Keratinocyte (primary cell): ENCODE data around the gene DNAJC5G. TPM values are rescaled to one million over a fixed set of nuclear protein-coding genes. Genes with fewer than 3 reads are reported as not detected.

Experiments
- DNase-seq: peaks from one replicate; pipeline ENCODE4 v3.0.0-alpha.2; 2011; ENCODE audit warnings: low read depth, missing footprints, low spot score
- FAIRE-seq: peaks from 2 replicates; lab custom pipeline; 2011; peaks lifted over from hg19 to GRCh38; lab: Jason Lieb, UNC
- H2AFZ ChIP-seq: 2 replicates; pipeline ENCODE4 v1.6.0; 2012; ENCODE audit warnings: low read length, control low read depth, inconsistent platforms; ENCODE audit not compliant: control insufficient read depth
- H3K27ac ChIP-seq: 2 replicates; pipeline ENCODE4 v1.5.1; 2011; ENCODE audit warnings: low read length; ENCODE audit not compliant: control insufficient read depth, insufficient read depth
- H3K27me3 ChIP-seq: 3 replicates; pipeline ENCODE4 v1.6.0; 2011; ENCODE audit warnings: low read length; ENCODE audit not compliant: control insufficient read depth, insufficient read depth; ENCODE audit errors: extremely low read depth
- H3K36me3 ChIP-seq, 2 experiments: 2 replicates in 1 of 2; 3 replicates in 1 of 2; pipeline ENCODE4 v1.5.1; 2011; ENCODE audit warnings: low read length in 2 of 2, mild to moderate bottlenecking in 1 of 2; ENCODE audit not compliant: control insufficient read depth in 2 of 2, insufficient read depth in 2 of 2; ENCODE audit errors: extremely low read depth in 1 of 2
- H3K4me1 ChIP-seq: 3 replicates; pipeline ENCODE4 v1.5.1; 2011; ENCODE audit warnings: low read length; ENCODE audit not compliant: control insufficient read depth, insufficient read depth; ENCODE audit errors: extremely low read depth
- H3K4me2 ChIP-seq: 3 replicates; pipeline ENCODE4 v1.6.0; 2011; ENCODE audit warnings: low read depth, low read length; ENCODE audit not compliant: control insufficient read depth, insufficient read depth; ENCODE audit errors: extremely low read depth
- H3K4me3 ChIP-seq, 3 experiments: fragments of 200-600 bp in 1 of 3; sonication (generic) in 1 of 3; 2 replicates in 2 of 3; 3 replicates in 1 of 3; pipeline ENCODE4 v1.5.1; 2011 to 2016; ENCODE audit warnings: low read length in 3 of 3, mild to moderate bottlenecking in 3 of 3, control low read depth in 2 of 3, inconsistent platforms in 1 of 3, low read depth in 1 of 3, mixed read lengths in 1 of 3, mixed run types in 1 of 3, moderate library complexity in 1 of 3; ENCODE audit not compliant: control insufficient read depth in 2 of 3, insufficient read depth in 2 of 3; ENCODE audit errors: extremely low read depth in 1 of 3
- H3K79me2 ChIP-seq: 2 replicates; pipeline ENCODE4 v1.6.0; 2012; ENCODE audit warnings: low read length; ENCODE audit not compliant: control insufficient read depth, insufficient read depth
- H3K9ac ChIP-seq: 3 replicates; pipeline ENCODE4 v1.6.0; 2011; ENCODE audit warnings: low read length; ENCODE audit not compliant: control insufficient read depth, insufficient read depth; ENCODE audit errors: extremely low read depth
- H3K9me1 ChIP-seq: 3 replicates; pipeline ENCODE4 v1.6.0; 2011; ENCODE audit warnings: low read length; ENCODE audit not compliant: control insufficient read depth, insufficient read depth; ENCODE audit errors: extremely low read depth
- H3K9me3 ChIP-seq: 2 replicates; pipeline ENCODE4 v1.5.1; 2012; ENCODE audit warnings: low read depth, low read length; ENCODE audit not compliant: control insufficient read depth
- H4K20me1 ChIP-seq: 3 replicates; pipeline ENCODE4 v1.6.0; 2011; ENCODE audit warnings: low read length; ENCODE audit not compliant: control insufficient read depth, insufficient read depth; ENCODE audit errors: extremely low read depth
- CTCF ChIP-seq, 3 experiments: IDR thresholded peaks in 1 of 3; conservative IDR thresholded peaks in 1 of 3; optimal IDR thresholded peaks in 1 of 3; 2 replicates in 2 of 3; 3 replicates in 1 of 3; pipeline versions ENCODE3 to v1.5.1; 2011; ENCODE audit warnings: low read length in 3 of 3, mild to moderate bottlenecking in 3 of 3, moderate library complexity in 2 of 3, control low read depth in 1 of 3, inconsistent platforms in 1 of 3; ENCODE audit not compliant: insufficient read depth in 2 of 3; ENCODE audit errors: extremely low read depth in 1 of 3
- EZH2 ChIP-seq: IDR thresholded peaks from one replicate; pipeline ENCODE4 v1.6.1; 2012; ENCODE audit warnings: inconsistent platforms, mild to moderate bottlenecking, low read length, moderate library complexity
- dilution Hi-C: fragments of 300-500 bp; cut with MboI; formaldehyde crosslinking; loops from one replicate; pipeline ENCODE4 v1.7.0; 2020; ENCODE audit warnings: low sequenced_read_pairs; ENCODE audit not compliant: extremely low pct_ligation_motif_present
- polyA plus RNA-seq, 5 experiments: library from polyadenylated mRNA; depleted of rRNA in 3 of 5; stranded (reverse) in 3 of 5; stranded (forward) in 1 of 5; unstranded in 1 of 5; fragments of >200 nt; gene quantifications; 1 replicate in 1 of 5; 2 replicates in 3 of 5; 3 replicates in 1 of 5; pipeline versions ENCODE4 v1.2.1 to v1.2.3, GENCODE V29; 2011 to 2012; ENCODE audit warnings: missing spikeins in 2 of 5, low read depth in 1 of 5, low replicate concordance in 1 of 5

The DNAJC5G gene
- polyA plus RNA-seq, 1 donor (not counting 4 experiments of a cell fraction or from before 2014, with no cell fraction given) = not detected

GRCh38 chr2:27285481-27285880, 10.2 kb downstream of the DNAJC5G start:
- DNase-seq = no peak
- dilution Hi-C loops = no loop called here
- H3K4me3 ChIP-seq = no peak overlapping the region
- peaks cover 23% of the 10 kb centered on the region for H3K27me3 ChIP-seq
- no peaks in the 10 kb centered on the region for H3K36me3 ChIP-seq
- TF ChIP-seq EZH2 (no peak), CTCF (optimal IDR thresholded peaks at IDR 0.05 in 1 of 3, IDR thresholded peaks at IDR 0.05 in 1 of 3, conservative IDR thresholded peaks at IDR 0.05 in 1 of 3; ENCODE audit: extremely low read depth in 1 of 3, insufficient read depth in 2 of 3, low read length in 3 of 3) (no peak)
- no peaks in the 10 kb centered on the region for H4K20me1 ChIP-seq
- no peaks in the 10 kb centered on the region for H3K9me3 ChIP-seq
- H3K9ac ChIP-seq = no peak overlapping the region
- no peak overlapping the region for H3K27ac ChIP-seq
- no peaks in the 10 kb centered on the region for H3K4me1 ChIP-seq
- no peak for FAIRE-seq
- no peaks in the 10 kb centered on the region for H3K9me1 ChIP-seq
- no peaks in the 10 kb centered on the region for H3K79me2 ChIP-seq
- no peak overlapping the region for H3K4me2 ChIP-seq
- no peak overlapping the region for H2AFZ ChIP-seq

DNA sequence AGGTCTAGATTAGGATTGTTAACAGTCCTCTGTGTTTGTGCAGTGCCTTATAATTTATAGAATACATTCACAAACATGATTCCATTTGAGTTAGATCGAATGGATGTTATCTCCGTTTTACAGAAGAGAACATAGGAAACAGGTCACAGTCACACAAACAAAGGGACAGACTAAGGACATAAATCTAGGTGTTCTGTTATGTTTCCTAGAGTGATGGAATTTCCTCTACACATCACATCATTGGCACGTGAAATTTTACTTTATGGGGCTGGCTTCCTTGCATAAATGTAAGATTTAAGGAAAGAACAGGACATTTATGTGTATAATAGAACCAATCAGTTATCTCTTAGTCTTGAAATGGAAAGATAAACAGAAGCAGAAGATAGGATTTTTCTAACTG, 13.4 kb downstream of the DNAJC5G start:
- Histone ChIP-seq H4K20me1 (no peaks in the 10 kb centered on the region), H3K4me3 (no peak overlapping the region), H3K36me3 (no peaks in the 10 kb centered on the region), H3K4me2 (no peak overlapping the region), H3K9ac (no peak overlapping the region), H3K4me1 (peaks cover 6% of the 10 kb centered on the region), H3K9me3 (no peaks in the 10 kb centered on the region), H3K79me2 (no peaks in the 10 kb centered on the region), H3K27ac (no peak overlapping the region), H2AFZ (no peak overlapping the region), H3K27me3 (peaks cover 18% of the 10 kb centered on the region), H3K9me1 (no peaks in the 10 kb centered on the region)
- DNase-seq = no peak
- dilution Hi-C loops = no loop called here
- TF ChIP-seq CTCF (optimal IDR thresholded peaks at IDR 0.05 in 1 of 3, IDR thresholded peaks at IDR 0.05 in 1 of 3, conservative IDR thresholded peaks at IDR 0.05 in 1 of 3; ENCODE audit: extremely low read depth in 1 of 3, insufficient read depth in 2 of 3, low read length in 3 of 3) (no peak), EZH2 (no peak)
- no peak for FAIRE-seq
